ENCODE measurements around the gene PPIG. TPM values are rescaled to one million over a fixed set of nuclear protein-coding genes. Genes with fewer than 3 reads are reported as not detected.
A peak's percentile ranks its signal among the peaks of the same experiment; 100 is the strongest.
"Not testable (repeated sequence)": the region's sequence is repeated elsewhere in the genome, so short reads cannot be mapped to it uniquely, and the experiment has no call there.

The PPIG gene
- total RNA-seq, 1 experiment from 2014 or later, result 22.8 TPM

- DNase-seq (ENCODE audit: low read depth), result no peak
Measured at GRCh38 chr2:169590804-169591203, 6.7 kb downstream of the PPIG start.

DNA sequence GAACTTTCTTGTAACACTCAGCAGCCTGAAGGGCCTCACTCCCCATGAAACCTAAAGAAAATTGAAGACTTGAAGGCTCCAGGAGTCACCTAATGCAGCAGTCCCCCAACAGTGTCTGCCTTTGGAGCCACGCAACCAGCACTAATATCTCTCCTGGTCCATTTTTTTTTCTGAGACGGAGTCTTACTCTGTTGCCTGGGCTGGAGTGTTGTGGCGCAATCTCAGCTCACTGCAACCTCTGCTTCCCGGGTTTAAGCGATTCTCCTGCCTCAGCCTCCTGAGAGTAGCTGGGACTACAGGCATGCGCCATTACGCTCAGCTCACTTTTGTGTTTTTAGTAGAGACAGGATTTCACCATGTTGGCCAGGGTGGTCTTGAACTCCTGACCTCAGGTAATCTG lies 12.4 kb downstream of the PPIG start:
- DNase-seq (ENCODE audit: low read depth), result not testable (repeated sequence)

DNA sequence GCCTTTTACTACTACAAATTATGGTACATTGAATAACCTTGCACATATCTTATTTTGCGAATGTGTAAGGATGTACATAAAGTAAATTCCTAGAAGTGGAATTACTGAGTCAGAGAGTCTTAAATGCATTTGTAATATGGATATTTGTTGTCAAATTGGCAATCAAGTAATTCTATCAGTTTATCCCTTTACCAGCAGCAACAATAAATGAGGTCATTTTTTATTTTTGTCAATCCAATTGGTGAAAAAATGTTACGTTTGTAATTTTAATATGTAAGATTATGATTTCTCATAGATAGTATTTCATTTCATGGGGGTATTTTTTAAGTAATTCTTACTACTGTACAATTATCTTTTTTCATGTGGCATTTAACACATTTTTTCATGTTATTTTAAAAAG lies 14.8 kb downstream of the PPIG start:
- DNase-seq (ENCODE audit: low read depth), result no peak

- no peak for DNase-seq (ENCODE audit: low read depth)
Measured at GRCh38 chr2:169599568-169599967, 15.4 kb downstream of the PPIG start.

DNA sequence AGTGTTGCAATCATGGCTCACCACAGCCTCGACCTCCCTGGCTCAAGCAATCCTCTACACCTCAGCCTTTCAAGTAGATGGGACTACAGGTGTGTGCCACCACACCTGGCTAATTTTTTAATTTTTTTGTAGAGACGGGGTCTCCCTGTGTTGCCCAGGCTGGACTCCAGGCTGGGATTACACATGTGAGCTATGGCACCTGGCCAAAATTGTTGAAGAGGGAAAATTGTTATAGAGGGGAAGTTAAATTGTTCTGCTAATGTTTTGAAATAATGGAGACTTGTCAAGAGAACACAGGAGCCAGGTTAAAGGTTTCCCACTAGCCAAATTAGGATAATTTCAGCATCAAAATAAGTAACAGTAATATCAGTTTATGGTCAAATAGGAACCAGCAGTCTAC lies 25.1 kb downstream of the PPIG start:
- no peak for DNase-seq (ENCODE audit: low read depth)

DNA sequence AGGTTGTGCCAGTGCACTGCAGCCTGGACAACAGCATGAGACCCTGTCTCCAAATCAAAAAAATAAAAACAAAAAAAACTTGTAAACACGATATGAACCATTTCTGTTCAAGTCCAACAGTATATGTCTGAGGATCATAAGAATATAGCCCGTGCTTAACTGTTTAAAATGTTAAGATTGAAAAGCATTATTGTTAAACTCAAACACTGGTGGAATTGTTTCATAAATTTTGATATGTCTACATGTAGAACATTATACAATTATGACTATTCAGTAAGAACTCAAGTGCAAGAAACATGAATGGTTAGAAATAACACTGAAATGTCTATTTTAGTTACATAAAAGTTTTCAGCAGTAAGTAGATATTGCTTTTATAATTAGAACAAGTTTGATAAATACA lies 29.7 kb downstream of the PPIG start:
- no peak for DNase-seq (ENCODE audit: low read depth)

DNA sequence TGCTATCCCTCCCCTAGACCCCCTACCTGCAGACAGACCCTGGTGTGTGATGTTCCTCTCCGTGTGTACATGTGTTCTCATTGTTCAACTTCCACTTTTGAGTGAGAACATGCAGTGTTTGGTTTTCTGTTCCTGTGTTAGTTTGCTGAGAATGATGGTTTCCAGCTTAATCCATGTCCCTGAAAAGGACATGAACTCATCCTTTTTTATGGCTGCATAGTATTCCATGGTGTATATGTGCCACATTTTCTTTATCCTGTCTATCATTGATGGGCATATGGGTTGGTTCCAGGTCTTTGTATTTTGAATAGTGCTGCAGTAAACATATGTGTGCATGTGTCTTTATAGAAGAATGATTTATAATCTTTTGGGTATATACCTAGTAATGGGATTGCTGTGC lies 31.8 kb downstream of the PPIG start:
- not testable (repeated sequence) for DNase-seq (ENCODE audit: low read depth)

DNA sequence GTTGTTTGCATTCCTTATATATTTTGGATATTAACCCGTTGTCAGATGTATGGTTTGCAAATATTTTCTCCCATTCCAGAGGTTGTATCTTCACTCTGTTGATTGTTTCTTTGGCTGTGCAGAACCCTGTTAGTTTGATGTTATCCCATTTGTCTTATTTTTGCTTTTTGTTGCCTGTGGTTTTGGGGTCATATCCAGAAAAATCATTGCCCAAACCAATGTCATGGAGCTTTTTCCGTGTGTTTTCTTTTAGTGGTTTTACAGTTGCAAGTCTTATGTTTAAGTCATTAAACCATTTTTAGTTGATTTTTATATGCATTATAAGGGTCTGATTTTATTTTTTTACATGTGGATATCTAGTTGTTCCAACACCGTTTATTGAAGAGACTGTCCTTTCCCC lies 35.8 kb downstream of the PPIG start:
- DNase-seq (ENCODE audit: low read depth), result peak; percentile 56

DNA sequence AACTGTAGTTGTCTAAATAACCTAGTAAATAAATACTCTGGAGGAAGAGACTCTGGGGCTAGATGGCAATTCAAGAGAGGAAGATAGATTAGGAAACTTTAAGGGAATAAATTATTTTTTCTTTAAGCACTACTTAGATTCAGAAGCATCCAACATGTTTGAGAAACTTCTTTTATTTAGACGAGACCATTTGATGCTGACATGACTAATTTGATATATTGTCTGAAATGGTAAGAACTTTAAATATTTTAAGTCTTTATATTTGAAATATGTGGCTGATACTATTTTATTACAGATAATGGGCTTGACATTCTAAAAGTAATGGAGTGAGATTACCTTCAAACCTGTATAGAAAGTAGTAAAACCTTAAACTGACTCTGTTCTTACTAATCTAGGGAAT lies 36.4 kb downstream of the PPIG start:
- no peak for DNase-seq (ENCODE audit: low read depth)

- no peak for DNase-seq (ENCODE audit: low read depth)
Measured at GRCh38 chr2:169623235-169623634, 39.1 kb downstream of the PPIG start.

- DNase-seq (ENCODE audit: low read depth), result no peak
Measured at GRCh38 chr2:169625781-169626180, 41.6 kb downstream of the PPIG start.

DNA sequence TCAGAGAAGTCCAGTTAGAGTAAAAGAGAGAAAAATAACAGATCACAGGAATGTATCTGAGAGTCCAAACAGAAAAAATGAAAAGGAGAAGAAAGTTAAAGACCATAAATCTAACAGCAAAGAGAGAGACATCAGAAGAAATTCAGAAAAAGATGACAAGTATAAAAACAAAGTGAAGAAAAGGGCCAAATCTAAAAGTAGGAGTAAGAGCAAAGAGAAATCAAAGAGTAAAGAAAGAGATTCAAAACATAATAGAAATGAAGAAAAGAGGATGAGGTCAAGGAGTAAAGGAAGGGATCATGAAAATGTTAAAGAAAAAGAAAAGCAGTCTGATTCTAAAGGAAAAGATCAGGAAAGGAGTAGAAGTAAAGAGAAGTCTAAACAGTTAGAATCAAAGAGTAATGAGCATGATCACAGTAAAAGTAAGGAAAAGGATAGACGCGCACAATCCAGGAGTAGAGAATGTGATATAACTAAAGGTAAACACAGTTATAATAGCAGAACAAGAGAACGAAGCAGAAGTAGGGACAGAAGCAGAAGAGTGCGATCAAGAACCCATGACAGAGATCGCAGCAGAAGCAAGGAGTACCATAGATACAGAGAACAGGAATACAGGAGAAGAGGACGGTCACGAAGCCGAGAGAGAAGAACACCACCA lies 52.4 kb downstream of the PPIG start:
- DNase-seq (ENCODE audit: low read depth), result no peak

GRCh38 chr2:169637620-169638019 lies 53.5 kb downstream of the PPIG start:
- DNase-seq (ENCODE audit: low read depth), result peak; percentile 31

DNA sequence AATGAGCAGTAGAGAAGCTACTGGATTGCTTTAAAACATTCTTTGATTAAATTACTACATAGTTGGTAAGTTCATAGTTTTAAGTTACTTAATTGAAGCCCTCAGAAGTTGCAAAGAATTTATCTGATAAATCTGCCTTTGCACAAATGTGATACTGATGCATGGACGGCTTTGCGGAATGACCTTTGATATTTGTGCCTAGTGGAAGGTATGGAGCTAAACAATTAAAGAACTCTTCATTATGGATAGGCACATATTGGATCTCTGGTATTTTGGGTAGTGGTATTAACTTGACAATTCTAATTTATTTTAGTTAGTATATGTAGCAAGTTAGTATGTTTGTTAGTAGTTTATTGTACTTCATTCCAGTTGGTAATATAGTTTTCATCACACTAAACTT lies 56.0 kb downstream of the PPIG start:
- no peak for DNase-seq (ENCODE audit: low read depth)

DNA sequence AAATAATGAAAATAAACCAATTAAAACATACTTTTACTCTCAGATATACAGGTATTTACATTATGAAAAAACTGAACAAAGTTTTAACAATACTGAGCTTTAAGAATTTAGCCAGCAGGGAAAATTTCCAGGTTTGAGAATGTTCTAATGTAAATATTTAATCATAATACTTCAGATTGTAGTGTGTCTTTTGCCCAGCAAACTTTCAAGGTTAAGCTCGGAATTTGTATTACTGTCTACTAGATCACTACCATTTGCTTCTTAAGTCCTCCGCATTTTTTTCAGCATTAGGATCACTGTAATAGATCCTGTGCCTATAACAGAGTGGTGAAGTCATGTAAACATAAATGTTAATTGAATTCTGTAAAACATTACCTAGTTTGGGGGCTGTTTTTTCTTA lies 57.3 kb downstream of the PPIG start:
- no peak for DNase-seq (ENCODE audit: low read depth)

DNA sequence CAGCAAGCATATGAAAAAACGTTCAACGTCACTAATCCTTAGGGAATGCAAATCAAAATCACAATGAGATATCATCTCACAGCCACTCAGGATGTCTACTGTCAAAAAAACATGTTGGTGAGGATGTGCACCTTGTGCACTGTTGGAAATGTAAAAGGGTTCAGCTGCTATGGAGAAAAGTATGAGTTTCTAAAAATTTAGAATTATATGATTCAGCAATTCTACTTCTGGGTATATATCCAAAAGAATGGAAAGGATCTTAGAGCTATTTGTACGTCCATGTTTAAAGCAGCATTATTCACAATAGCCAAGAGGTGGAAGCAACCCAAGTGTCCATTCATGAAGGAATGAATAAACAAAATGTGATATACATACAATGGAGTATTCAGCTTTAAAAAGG lies 60.0 kb downstream of the PPIG start:
- DNase-seq (ENCODE audit: low read depth), result no peak

DNA sequence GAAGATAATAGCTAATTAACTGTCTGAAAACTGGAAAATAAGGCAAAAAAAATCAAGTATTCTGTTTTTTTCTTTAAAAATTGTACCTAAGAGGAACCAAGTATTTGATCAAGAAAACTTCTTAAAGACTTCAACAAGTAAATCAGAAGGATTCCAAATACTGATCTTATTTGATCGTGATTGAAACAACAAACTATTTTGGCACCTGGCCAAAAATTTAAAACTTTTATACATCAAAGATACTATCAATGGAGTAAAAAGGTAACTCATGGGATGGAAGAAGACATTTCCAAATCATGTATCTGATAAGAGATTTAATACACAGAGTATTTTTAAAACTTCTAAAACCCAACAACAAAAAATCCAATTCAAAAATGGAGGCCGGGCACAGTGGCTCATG lies 63.3 kb downstream of the PPIG start:
- DNase-seq (ENCODE audit: low read depth), result no peak

GRCh38 chr2:169649278-169649677 lies 65.1 kb downstream of the PPIG start:
- DNase-seq (ENCODE audit: low read depth), result no peak

DNA sequence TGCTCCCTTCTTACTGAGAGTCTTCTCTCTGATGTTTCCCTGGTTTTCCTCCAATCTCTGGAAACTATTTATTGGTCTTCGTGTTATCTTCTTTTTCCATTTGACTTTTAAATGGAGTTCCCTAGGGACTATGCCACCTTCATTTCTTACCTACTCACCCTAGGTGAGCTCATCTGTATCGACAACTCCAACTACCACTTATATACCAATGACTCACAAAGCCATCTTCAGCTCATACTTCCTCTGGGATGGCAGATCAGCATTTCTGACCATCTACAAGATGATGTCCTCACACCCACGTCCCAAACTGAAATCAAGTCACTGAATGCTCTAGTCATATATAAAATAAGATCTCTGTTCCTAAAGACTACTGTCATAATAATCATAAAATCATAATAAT lies 69.5 kb downstream of the PPIG start:
- DNase-seq (ENCODE audit: low read depth), result no peak

DNA sequence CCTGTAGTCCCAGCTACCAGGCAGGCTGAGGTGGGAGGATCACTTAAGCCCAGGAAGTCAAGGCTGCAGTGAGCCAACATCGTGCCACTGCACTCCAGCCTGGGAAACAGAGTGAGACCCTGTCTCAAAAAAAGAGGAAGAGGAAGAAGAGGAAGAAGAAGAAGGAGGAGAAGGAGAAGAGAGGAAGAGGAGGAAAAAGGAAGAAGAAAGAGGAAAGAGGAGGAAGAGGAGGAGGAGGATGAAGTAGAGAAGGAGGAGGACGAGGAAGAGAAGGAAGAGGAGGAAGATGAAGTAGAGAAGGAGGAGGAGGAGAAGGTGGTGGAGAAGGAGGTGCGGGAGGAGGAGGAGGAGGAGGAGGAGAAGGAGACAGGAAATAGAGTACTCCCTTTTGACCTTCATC lies 72.0 kb downstream of the PPIG start:
- DNase-seq (ENCODE audit: low read depth), result no peak

GRCh38 chr2:169658877-169659276 lies 74.7 kb downstream of the PPIG start:
- no peak for DNase-seq (ENCODE audit: low read depth)

- no peak for DNase-seq (ENCODE audit: low read depth)
Measured at GRCh38 chr2:169659320-169659719, 75.2 kb downstream of the PPIG start.

GRCh38 chr2:169661265-169661664 lies 77.1 kb downstream of the PPIG start:
- no peak for DNase-seq (ENCODE audit: low read depth)

- DNase-seq (ENCODE audit: low read depth), result no peak
Measured at GRCh38 chr2:169662744-169663143, 78.6 kb downstream of the PPIG start.
